ENCODE data around the gene ZSCAN18.

The ZSCAN18 gene

GRCh38 chr19:58108546-58108817 is 10.5 kb upstream of the ZSCAN18 start:
- no peak overlapping the region for H3K27ac ChIP-seq (ENCODE audit: low read depth, low read length)
- no peaks in the 10 kb centered on the region for H3K4me1 ChIP-seq (ENCODE audit: control insufficient read depth, insufficient read depth, low read length, unreplicated experiment)
- H3K79me2 ChIP-seq (ENCODE audit: control insufficient read depth, insufficient read depth, low read length, unreplicated experiment) = no peaks in the 10 kb centered on the region
- no peaks in the 10 kb centered on the region for H3K36me3 ChIP-seq (ENCODE audit: insufficient read depth, low read length)
- H2AFZ ChIP-seq (ENCODE audit: low read length, unreplicated experiment) = no peak overlapping the region
- H3K4me3 ChIP-seq (ENCODE audit: low read depth, low read length) = no peak overlapping the region
- no peaks in the 10 kb centered on the region for H3K27me3 ChIP-seq (ENCODE audit: insufficient read depth, low read length)

GRCh38 chr19:58107778-58108545 is 9.9 kb upstream of the ZSCAN18 start:
- no peak overlapping the region for H2AFZ ChIP-seq (ENCODE audit: low read length, unreplicated experiment)
- no peak overlapping the region for H3K27ac ChIP-seq (ENCODE audit: low read depth, low read length)
- H3K79me2 ChIP-seq (ENCODE audit: control insufficient read depth, insufficient read depth, low read length, unreplicated experiment) = no peaks in the 10 kb centered on the region
- no peak overlapping the region for H3K4me3 ChIP-seq (ENCODE audit: low read depth, low read length)
- H3K36me3 ChIP-seq (ENCODE audit: insufficient read depth, low read length) = no peaks in the 10 kb centered on the region
- H3K27me3 ChIP-seq (ENCODE audit: insufficient read depth, low read length) = no peaks in the 10 kb centered on the region
- no peaks in the 10 kb centered on the region for H3K4me1 ChIP-seq (ENCODE audit: control insufficient read depth, insufficient read depth, low read length, unreplicated experiment)

DNA sequence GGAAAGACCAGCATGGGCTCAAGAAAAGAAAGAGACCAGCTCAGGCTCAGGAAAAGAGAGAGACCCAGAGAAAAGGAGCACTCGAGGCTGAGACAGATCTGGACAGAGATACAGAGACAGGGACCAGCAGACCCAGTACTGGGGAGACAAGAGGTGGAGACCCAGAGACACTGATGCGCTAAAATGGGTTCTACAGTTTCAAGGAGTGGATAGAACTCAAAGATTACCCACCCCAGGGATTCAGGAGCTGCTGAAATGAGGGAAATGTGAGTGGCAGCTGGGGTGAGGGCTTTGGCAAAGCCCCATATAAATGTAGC is 609 bp upstream of the ZSCAN18 start:
- H3K27me3 ChIP-seq (ENCODE audit: insufficient read depth, low read length) = no peaks in the 10 kb centered on the region
- H3K79me2 ChIP-seq (ENCODE audit: control insufficient read depth, insufficient read depth, low read length, unreplicated experiment) = peaks cover 12% of the 10 kb centered on the region
- peak overlapping the region; percentile 91 for H3K27ac ChIP-seq (ENCODE audit: low read depth, low read length)
- H2AFZ ChIP-seq (ENCODE audit: low read length, unreplicated experiment) = no peak overlapping the region
- no peaks in the 10 kb centered on the region for H3K4me1 ChIP-seq (ENCODE audit: control insufficient read depth, insufficient read depth, low read length, unreplicated experiment)
- peak overlapping the region; percentile 93 for H3K4me3 ChIP-seq (ENCODE audit: low read depth, low read length)
- peaks cover 8% of the 10 kb centered on the region; the same call in 1 of the 2 replicates for H3K36me3 ChIP-seq (ENCODE audit: insufficient read depth, low read length)

DNA sequence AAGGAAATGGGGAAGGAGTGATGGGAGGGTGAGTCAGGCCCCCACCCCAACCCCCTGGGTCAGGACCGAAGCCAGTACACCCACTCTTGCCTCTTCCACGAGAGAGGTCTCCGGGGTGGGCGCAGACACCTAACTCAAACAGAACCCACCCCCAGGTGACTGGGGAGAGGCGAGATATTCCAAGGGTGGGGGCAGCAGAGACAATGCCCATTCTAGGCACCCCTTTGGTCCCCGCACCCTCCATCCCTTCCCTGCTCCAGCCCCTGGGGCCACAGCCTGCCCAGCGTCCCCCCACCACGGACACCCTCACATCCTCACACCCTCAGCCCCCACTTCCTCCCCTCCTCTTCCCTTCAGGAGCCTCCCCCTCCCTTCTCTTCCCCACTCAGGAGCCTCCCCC is 682 bp downstream of the ZSCAN18 start:
- peak overlapping the region; percentile 93 for H3K4me3 ChIP-seq (ENCODE audit: low read depth, low read length)
- peak overlapping the region; percentile 91; the same call in 1 of the 2 replicates for H3K27ac ChIP-seq (ENCODE audit: low read depth, low read length)
- H2AFZ ChIP-seq (ENCODE audit: low read length, unreplicated experiment) = no peak overlapping the region
- no peaks in the 10 kb centered on the region for H3K4me1 ChIP-seq (ENCODE audit: control insufficient read depth, insufficient read depth, low read length, unreplicated experiment)
- peaks cover 8% of the 10 kb centered on the region; the same call in 1 of the 2 replicates for H3K36me3 ChIP-seq (ENCODE audit: insufficient read depth, low read length)
- H3K79me2 ChIP-seq (ENCODE audit: control insufficient read depth, insufficient read depth, low read length, unreplicated experiment) = peaks cover 12% of the 10 kb centered on the region
- no peaks in the 10 kb centered on the region for H3K27me3 ChIP-seq (ENCODE audit: insufficient read depth, low read length)

DNA sequence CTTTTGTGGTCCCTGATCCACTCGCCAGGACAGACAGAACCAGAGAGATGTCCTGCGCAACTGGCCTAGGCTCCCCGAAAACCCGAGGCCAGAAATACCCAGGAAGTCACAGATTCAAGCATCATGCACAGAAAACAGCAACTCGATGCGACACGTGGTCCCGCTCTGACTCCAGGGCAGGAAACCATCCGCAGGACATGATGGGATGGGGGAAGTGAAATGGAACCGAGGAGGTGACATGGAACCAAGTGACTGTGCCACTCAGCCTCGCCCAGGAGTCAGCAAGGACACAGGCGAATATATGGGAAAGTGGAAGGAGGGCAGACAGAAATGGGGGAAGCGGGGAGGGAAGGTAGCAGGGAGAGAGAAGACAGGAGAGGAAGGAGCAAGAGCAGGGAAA is 1.1 kb downstream of the ZSCAN18 start:
- H3K27ac ChIP-seq (ENCODE audit: low read depth, low read length) = no peak overlapping the region

DNA sequence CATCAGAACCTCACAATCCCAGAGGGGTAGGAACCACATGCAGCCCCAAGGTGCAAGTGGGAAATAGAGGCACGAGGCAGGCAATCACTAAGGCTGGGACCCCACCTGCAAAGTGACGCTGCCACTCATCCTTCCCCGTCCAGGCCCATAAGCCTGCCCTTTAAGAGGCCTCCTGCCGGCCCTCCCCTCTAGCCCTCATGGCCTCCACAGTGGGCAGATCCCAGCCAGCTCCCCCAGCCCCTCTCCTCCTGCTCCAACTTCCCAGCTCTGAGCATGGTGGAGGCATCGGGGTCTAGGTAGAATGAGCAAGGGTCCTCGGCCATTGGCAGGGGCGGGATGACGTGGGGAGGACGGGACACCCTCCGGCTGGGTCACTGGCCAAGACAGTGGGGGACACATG is 2.7 kb downstream of the ZSCAN18 start:
- Histone ChIP-seq H3K36me3 (ENCODE audit: insufficient read depth, low read length) (peaks cover 10% of the 10 kb centered on the region; the same call in 1 of the 2 replicates), H3K4me1 (ENCODE audit: control insufficient read depth, insufficient read depth, low read length, unreplicated experiment) (no peaks in the 10 kb centered on the region), H3K79me2 (ENCODE audit: control insufficient read depth, insufficient read depth, low read length, unreplicated experiment) (peaks cover 12% of the 10 kb centered on the region), H3K27me3 (ENCODE audit: insufficient read depth, low read length) (no peaks in the 10 kb centered on the region), H3K4me3 (ENCODE audit: low read depth, low read length) (no peak overlapping the region), H2AFZ (ENCODE audit: low read length, unreplicated experiment) (no peak overlapping the region), H3K27ac (ENCODE audit: low read depth, low read length) (no peak overlapping the region)

More for the DNA sequence above, 1.1 kb downstream of the ZSCAN18 start:
- H3K27me3 ChIP-seq (ENCODE audit: insufficient read depth, low read length) = no peaks in the 10 kb centered on the region
- peaks cover 8% of the 10 kb centered on the region; the same call in 1 of the 2 replicates for H3K36me3 ChIP-seq (ENCODE audit: insufficient read depth, low read length)
- H3K79me2 ChIP-seq (ENCODE audit: control insufficient read depth, insufficient read depth, low read length, unreplicated experiment) = peaks cover 12% of the 10 kb centered on the region
- no peaks in the 10 kb centered on the region for H3K4me1 ChIP-seq (ENCODE audit: control insufficient read depth, insufficient read depth, low read length, unreplicated experiment)
- no peak overlapping the region for H2AFZ ChIP-seq (ENCODE audit: low read length, unreplicated experiment)
- peak overlapping the region; percentile 93 for H3K4me3 ChIP-seq (ENCODE audit: low read depth, low read length)

DNA sequence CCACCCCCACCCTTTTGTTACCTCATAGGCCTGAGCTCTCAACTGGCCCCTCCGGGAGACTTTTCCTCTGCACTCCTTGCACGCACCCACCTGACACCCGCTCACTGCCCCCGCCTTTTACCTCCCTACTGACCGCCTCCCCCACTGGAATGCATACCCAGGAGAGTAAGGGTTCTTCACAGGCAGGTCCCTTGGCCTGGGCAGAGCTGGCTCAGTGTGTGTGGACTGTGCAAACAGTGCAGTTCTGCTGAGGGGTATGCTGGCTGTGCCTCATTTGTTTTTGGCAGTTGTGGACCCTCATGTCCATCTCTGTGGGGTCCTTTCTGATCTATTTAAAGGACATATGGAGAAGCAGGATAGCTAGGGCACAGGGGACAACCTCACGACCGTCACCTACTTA is 5.0 kb downstream of the ZSCAN18 start:
- Histone ChIP-seq H3K27me3 (ENCODE audit: insufficient read depth, low read length) (no peaks in the 10 kb centered on the region), H3K36me3 (ENCODE audit: insufficient read depth, low read length) (peaks cover 18% of the 10 kb centered on the region; the same call in 1 of the 2 replicates), H3K4me1 (ENCODE audit: control insufficient read depth, insufficient read depth, low read length, unreplicated experiment) (no peaks in the 10 kb centered on the region), H3K27ac (ENCODE audit: low read depth, low read length) (no peak overlapping the region), H2AFZ (ENCODE audit: low read length, unreplicated experiment) (no peak overlapping the region), H3K4me3 (ENCODE audit: low read depth, low read length) (no peak overlapping the region), H3K79me2 (ENCODE audit: control insufficient read depth, insufficient read depth, low read length, unreplicated experiment) (peaks cover 12% of the 10 kb centered on the region)

DNA sequence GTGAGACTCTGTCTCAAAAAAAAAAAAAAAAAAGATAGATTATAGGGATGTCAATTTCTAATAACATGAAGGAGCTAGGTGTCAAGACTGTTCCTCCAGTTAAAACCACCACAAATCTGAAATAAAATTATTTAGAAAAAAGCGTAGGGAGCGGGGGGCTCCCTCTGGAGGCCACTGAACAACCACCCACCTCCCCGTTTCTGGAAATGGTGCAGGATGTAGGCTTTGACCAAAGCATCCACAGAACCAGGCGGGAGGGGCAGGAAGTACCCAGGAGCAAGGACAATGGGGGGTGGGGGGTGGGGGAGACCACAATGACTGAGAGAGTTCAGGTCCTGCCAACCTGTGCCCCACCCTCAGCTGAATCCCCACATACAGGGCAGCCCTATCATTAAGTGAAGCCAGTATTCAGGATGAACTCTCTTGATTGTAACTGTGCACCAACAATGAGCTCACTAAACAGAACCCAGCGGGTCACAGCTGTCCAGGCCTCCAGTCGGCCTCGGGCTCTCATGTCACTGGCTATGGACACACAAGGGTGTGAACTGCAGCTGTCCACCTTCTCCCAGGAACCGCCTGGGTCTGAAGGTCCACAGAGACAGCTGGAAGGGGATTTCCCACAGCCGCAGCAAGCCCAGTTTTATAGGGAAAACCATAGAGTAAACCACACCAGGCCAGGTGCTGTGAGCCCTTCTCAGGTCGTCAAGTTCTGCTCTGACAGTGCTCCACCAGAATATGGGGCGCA is 6.6 kb downstream of the ZSCAN18 start:
- no peak overlapping the region for H3K27ac ChIP-seq (ENCODE audit: low read depth, low read length)
- no peak overlapping the region for H2AFZ ChIP-seq (ENCODE audit: low read length, unreplicated experiment)
- H3K4me3 ChIP-seq (ENCODE audit: low read depth, low read length) = no peak overlapping the region
- H3K79me2 ChIP-seq (ENCODE audit: control insufficient read depth, insufficient read depth, low read length, unreplicated experiment) = peaks cover 5% of the 10 kb centered on the region
- H3K4me1 ChIP-seq (ENCODE audit: control insufficient read depth, insufficient read depth, low read length, unreplicated experiment) = no peaks in the 10 kb centered on the region
- H3K27me3 ChIP-seq (ENCODE audit: insufficient read depth, low read length) = no peaks in the 10 kb centered on the region
- peaks cover 21% of the 10 kb centered on the region; the same call in 1 of the 2 replicates for H3K36me3 ChIP-seq (ENCODE audit: insufficient read depth, low read length)

DNA sequence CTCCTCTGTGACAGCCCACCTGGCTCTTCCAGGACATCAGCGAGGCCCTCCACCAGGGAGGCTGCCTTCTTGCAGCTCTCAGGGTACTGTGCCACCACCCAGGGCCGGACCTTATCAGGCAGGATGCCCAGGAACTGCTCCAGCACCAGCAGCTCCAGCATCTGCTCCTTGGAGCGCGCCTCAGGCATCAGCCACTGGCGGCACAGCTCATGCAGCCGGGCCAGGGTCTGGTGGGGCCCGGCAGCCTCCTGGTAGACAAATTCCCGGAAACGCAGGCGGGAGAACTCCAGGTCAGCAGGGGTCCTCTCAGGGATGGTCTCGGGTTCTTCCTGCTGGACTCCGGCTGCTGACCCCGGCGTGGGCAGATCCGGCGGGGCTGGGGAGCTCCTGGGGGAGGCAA is 8.2 kb downstream of the ZSCAN18 start:
- Histone ChIP-seq H2AFZ (ENCODE audit: low read length, unreplicated experiment) (no peak overlapping the region), H3K36me3 (ENCODE audit: insufficient read depth, low read length) (peaks cover 22% of the 10 kb centered on the region; the same call in 1 of the 2 replicates), H3K27me3 (ENCODE audit: insufficient read depth, low read length) (no peaks in the 10 kb centered on the region), H3K27ac (ENCODE audit: low read depth, low read length) (no peak overlapping the region), H3K4me3 (ENCODE audit: low read depth, low read length) (no peak overlapping the region), H3K4me1 (ENCODE audit: control insufficient read depth, insufficient read depth, low read length, unreplicated experiment) (no peaks in the 10 kb centered on the region), H3K79me2 (ENCODE audit: control insufficient read depth, insufficient read depth, low read length, unreplicated experiment) (no peaks in the 10 kb centered on the region)

- Histone ChIP-seq H3K27me3 (ENCODE audit: insufficient read depth, low read length) (no peaks in the 10 kb centered on the region), H3K4me3 (ENCODE audit: low read depth, low read length) (no peak overlapping the region), H3K79me2 (ENCODE audit: control insufficient read depth, insufficient read depth, low read length, unreplicated experiment) (no peaks in the 10 kb centered on the region), H2AFZ (ENCODE audit: low read length, unreplicated experiment) (no peak overlapping the region), H3K4me1 (ENCODE audit: control insufficient read depth, insufficient read depth, low read length, unreplicated experiment) (no peaks in the 10 kb centered on the region), H3K36me3 (ENCODE audit: insufficient read depth, low read length) (peaks cover 22% of the 10 kb centered on the region; the same call in 1 of the 2 replicates), H3K27ac (ENCODE audit: low read depth, low read length) (no peak overlapping the region)
Measured at GRCh38 chr19:58088521-58089052, 9.4 kb downstream of the ZSCAN18 start.
